Ramos (cell line): ENCODE measurements around the gene SETD3.

Source experiments
- in situ Hi-C: fragments of 300-500 bp; cut with MboI; formaldehyde crosslinking; loops from one replicate; pipeline ENCODE4 v1.14.3; 2022; ENCODE audit warnings: low sequenced_read_pairs; ENCODE audit not compliant: unreplicated experiment

The SETD3 gene

GRCh38 chr14:99402950-99403349, 77.7 kb downstream of the SETD3 start:
- in situ Hi-C loops: no loop called here

GRCh38 chr14:99402285-99402648, 78.4 kb downstream of the SETD3 start:
- in situ Hi-C loops: no loop called here

GRCh38 chr14:99401621-99402284, 78.9 kb downstream of the SETD3 start:
- in situ Hi-C loops: no loop called here

GRCh38 chr14:99401211-99401610, 79.4 kb downstream of the SETD3 start:
- in situ Hi-C loops: no loop called here

GRCh38 chr14:99397698-99398097, 83.0 kb downstream of the SETD3 start:
- in situ Hi-C loops: no loop called here

- in situ Hi-C loops: no loop called here
Observed at GRCh38 chr14:99395909-99396530, 84.6 kb downstream of the SETD3 start.

- in situ Hi-C loops: no loop called here
Observed at GRCh38 chr14:99394602-99395156, 86.0 kb downstream of the SETD3 start.

GRCh38 chr14:99393059-99393655, 87.5 kb downstream of the SETD3 start:
- in situ Hi-C loops: no loop called here

GRCh38 chr14:99391671-99392070, 89.0 kb downstream of the SETD3 start:
- in situ Hi-C loops: no loop called here

- in situ Hi-C loops: no loop called here
Observed at GRCh38 chr14:99389174-99389826, 91.4 kb downstream of the SETD3 start.

- in situ Hi-C loops: no loop called here
Observed at GRCh38 chr14:99388286-99388685, 92.4 kb downstream of the SETD3 start.

- in situ Hi-C loops: no loop called here
Observed at GRCh38 chr14:99387880-99388279, 92.8 kb downstream of the SETD3 start.

- in situ Hi-C loops: no loop called here
Observed at GRCh38 chr14:99384450-99385417, 95.9 kb downstream of the SETD3 start.

- in situ Hi-C loops: no loop called here
Observed at GRCh38 chr14:99383472-99384449, 96.9 kb downstream of the SETD3 start.

- in situ Hi-C loops: no loop called here
Observed at GRCh38 chr14:99382781-99383471, 97.7 kb downstream of the SETD3 start.

GRCh38 chr14:99382071-99382470, 98.6 kb downstream of the SETD3 start:
- in situ Hi-C loops: no loop called here

GRCh38 chr14:99381688-99382060, 99.0 kb downstream of the SETD3 start:
- in situ Hi-C loops: no loop called here

- in situ Hi-C loops: no loop called here
Observed at GRCh38 chr14:99380991-99381687, 99.5 kb downstream of the SETD3 start.
